ENCODE results near the gene UBAP1.

UBAP1 gene

GRCh38 chr9:34139477-34140146 is 39.2 kb upstream of the UBAP1 start:
- Histone ChIP-seq H3K36me3 (ENCODE audit: low read depth) (no peaks in the 10 kb centered on the region), H3K27ac (ENCODE audit: poor library complexity, severe bottlenecking) (no peak overlapping the region), H3K4me1 (ENCODE audit: insufficient read depth, poor library complexity, severe bottlenecking) (no peaks in the 10 kb centered on the region), H3K9me3 (ENCODE audit: severe bottlenecking) (no peaks in the 10 kb centered on the region), H3K4me3 (ENCODE audit: severe bottlenecking) (no peak overlapping the region), H3K27me3 (ENCODE audit: insufficient read depth, poor library complexity, severe bottlenecking) (no peaks in the 10 kb centered on the region)
- TF ChIP-seq CTCF (IDR thresholded peaks at IDR 0.05; ENCODE audit: poor library complexity, severe bottlenecking) = peak; percentile 41
- peak; percentile 52; the same call in 1 of the 3 replicates for ATAC-seq (ENCODE audit: low read depth)
- DNase-seq (ENCODE audit: low spot score) = no peak

- no peaks in the 10 kb centered on the region for H3K9me3 ChIP-seq (ENCODE audit: severe bottlenecking)
- TF ChIP-seq CTCF (IDR thresholded peaks at IDR 0.05; ENCODE audit: poor library complexity, severe bottlenecking) = no peak
- no peaks in the 10 kb centered on the region for H3K27me3 ChIP-seq (ENCODE audit: insufficient read depth, poor library complexity, severe bottlenecking)
- H3K4me3 ChIP-seq (ENCODE audit: severe bottlenecking) = no peak overlapping the region
- no peak overlapping the region for H3K27ac ChIP-seq (ENCODE audit: poor library complexity, severe bottlenecking)
- H3K4me1 ChIP-seq (ENCODE audit: insufficient read depth, poor library complexity, severe bottlenecking) = no peaks in the 10 kb centered on the region
- no peak for DNase-seq (ENCODE audit: low spot score)
- no peaks in the 10 kb centered on the region for H3K36me3 ChIP-seq (ENCODE audit: low read depth)
- no peak for ATAC-seq (ENCODE audit: low read depth)
Measured at GRCh38 chr9:34140853-34141252, 38.0 kb upstream of the UBAP1 start.

- H3K27me3 ChIP-seq (ENCODE audit: insufficient read depth, poor library complexity, severe bottlenecking) = no peaks in the 10 kb centered on the region
- no peaks in the 10 kb centered on the region for H3K9me3 ChIP-seq (ENCODE audit: severe bottlenecking)
- H3K4me1 ChIP-seq (ENCODE audit: insufficient read depth, poor library complexity, severe bottlenecking) = no peaks in the 10 kb centered on the region
- no peak overlapping the region for H3K27ac ChIP-seq (ENCODE audit: poor library complexity, severe bottlenecking)
- no peak for TF ChIP-seq CTCF (IDR thresholded peaks at IDR 0.05; ENCODE audit: poor library complexity, severe bottlenecking)
- no peak overlapping the region for H3K4me3 ChIP-seq (ENCODE audit: severe bottlenecking)
- DNase-seq (ENCODE audit: low spot score) (no peak), ATAC-seq (ENCODE audit: low read depth) (no peak)
- no peaks in the 10 kb centered on the region for H3K36me3 ChIP-seq (ENCODE audit: low read depth)
Measured at GRCh38 chr9:34143116-34143515, 35.7 kb upstream of the UBAP1 start.

GRCh38 chr9:34145165-34145564 is 33.7 kb upstream of the UBAP1 start:
- DNase-seq (ENCODE audit: low spot score) (no peak), ATAC-seq (ENCODE audit: low read depth) (no peak)
- no peaks in the 10 kb centered on the region for H3K4me1 ChIP-seq (ENCODE audit: insufficient read depth, poor library complexity, severe bottlenecking)
- H3K9me3 ChIP-seq (ENCODE audit: severe bottlenecking) = no peaks in the 10 kb centered on the region
- no peaks in the 10 kb centered on the region for H3K36me3 ChIP-seq (ENCODE audit: low read depth)
- H3K27ac ChIP-seq (ENCODE audit: poor library complexity, severe bottlenecking) = no peak overlapping the region
- no peak overlapping the region for H3K4me3 ChIP-seq (ENCODE audit: severe bottlenecking)
- H3K27me3 ChIP-seq (ENCODE audit: insufficient read depth, poor library complexity, severe bottlenecking) = no peaks in the 10 kb centered on the region
- TF ChIP-seq CTCF (IDR thresholded peaks at IDR 0.05; ENCODE audit: poor library complexity, severe bottlenecking) = no peak

- DNase-seq (ENCODE audit: low spot score) (no peak), ATAC-seq (ENCODE audit: low read depth) (no peak)
- no peaks in the 10 kb centered on the region for H3K4me1 ChIP-seq (ENCODE audit: insufficient read depth, poor library complexity, severe bottlenecking)
- H3K36me3 ChIP-seq (ENCODE audit: low read depth) = no peaks in the 10 kb centered on the region
- H3K27ac ChIP-seq (ENCODE audit: poor library complexity, severe bottlenecking) = no peak overlapping the region
- no peak overlapping the region for H3K4me3 ChIP-seq (ENCODE audit: severe bottlenecking)
- TF ChIP-seq CTCF (IDR thresholded peaks at IDR 0.05; ENCODE audit: poor library complexity, severe bottlenecking) = no peak
- H3K27me3 ChIP-seq (ENCODE audit: insufficient read depth, poor library complexity, severe bottlenecking) = no peaks in the 10 kb centered on the region
- H3K9me3 ChIP-seq (ENCODE audit: severe bottlenecking) = no peaks in the 10 kb centered on the region
Measured at GRCh38 chr9:34151398-34151797, 27.4 kb upstream of the UBAP1 start.

Measured in RWPE2 (cell line).